Muscle layer of duodenum (tissue), 2 donors: ENCODE results near the gene KDM4C.

ENCODE experiments used
- H3K27ac ChIP-seq: one replicate; pipeline ENCODE4 v1.7.0; 2013; ENCODE audit warnings: mild to moderate bottlenecking, low read length
- H3K27me3 ChIP-seq: one replicate; pipeline ENCODE4 v1.7.0; 2013; ENCODE audit warnings: low read depth, mild to moderate bottlenecking, control low read depth, low read length
- H3K36me3 ChIP-seq, 2 donors: one replicate each; pipeline ENCODE4 v1.7.0; 2013; ENCODE audit warnings: low read length in 2 of 2, control low read depth in 1 of 2, mild to moderate bottlenecking in 1 of 2; ENCODE audit not compliant: insufficient read depth in 2 of 2, control insufficient read depth in 1 of 2
- H3K4me1 ChIP-seq, 2 donors: one replicate each; pipeline ENCODE4 v1.7.0; 2013; ENCODE audit warnings: low read length in 2 of 2, mild to moderate bottlenecking in 2 of 2, control low read depth in 1 of 2, moderate library complexity in 1 of 2; ENCODE audit not compliant: insufficient read depth in 2 of 2, control insufficient read depth in 1 of 2
- H3K4me3 ChIP-seq, 2 donors: one replicate each; pipeline ENCODE4 v1.7.0; 2013; ENCODE audit warnings: low read length in 2 of 2, low read depth in 1 of 2, mild to moderate bottlenecking in 1 of 2
- H3K9me3 ChIP-seq, 2 donors: one replicate each; pipeline ENCODE4 v1.7.0; 2013; ENCODE audit warnings: low read length in 2 of 2, control low read depth in 1 of 2, mild to moderate bottlenecking in 1 of 2; ENCODE audit not compliant: control insufficient read depth in 1 of 2
- donor health status: healthy.

Gene KDM4C

GRCh38 chr9:6924988-6925563, 167.3 kb downstream of the KDM4C start:
- Histone ChIP-seq H3K27ac (no peak overlapping the region), H3K9me3 (no peaks in the 10 kb centered on the region), H3K27me3 (no peaks in the 10 kb centered on the region), H3K4me3 (no peak overlapping the region), H3K36me3 (no peaks in the 10 kb centered on the region), H3K4me1 (peaks cover 0 to 10% of the 10 kb centered on the region in 2 donors)

DNA sequence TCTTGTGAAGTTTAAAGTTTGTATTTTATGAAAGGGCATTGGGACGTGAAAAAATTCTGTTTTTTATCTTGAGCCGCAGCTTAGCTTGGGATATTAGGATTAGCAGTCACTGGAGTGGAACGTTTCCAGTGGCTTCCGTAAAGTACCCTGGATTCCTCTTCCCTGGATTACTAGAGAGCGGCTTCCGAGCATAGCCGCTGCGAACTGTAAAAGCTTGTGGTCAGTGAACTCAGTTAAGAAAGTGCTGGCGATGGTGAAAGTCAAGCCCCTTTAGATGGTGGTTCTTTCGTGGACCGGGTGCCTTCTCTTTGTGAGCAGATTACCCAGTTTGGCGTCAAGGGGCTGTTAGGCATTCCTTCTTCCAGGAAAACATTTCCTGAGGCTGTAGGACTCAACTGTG, 168.1 kb downstream of the KDM4C start:
- H3K36me3 ChIP-seq, result no peaks in the 10 kb centered on the region
- H3K27me3 ChIP-seq, result no peaks in the 10 kb centered on the region
- no peak overlapping the region for H3K27ac ChIP-seq
- peaks cover 0 to 10% of the 10 kb centered on the region in 2 donors for H3K4me1 ChIP-seq
- H3K9me3 ChIP-seq, result no peaks in the 10 kb centered on the region
- H3K4me3 ChIP-seq, result no peak overlapping the region

- Histone ChIP-seq H3K9me3 (no peaks in the 10 kb centered on the region), H3K4me1 (peaks cover 0 to 11% of the 10 kb centered on the region in 2 donors), H3K27ac (no peak overlapping the region), H3K27me3 (no peaks in the 10 kb centered on the region), H3K4me3 (no peak overlapping the region), H3K36me3 (no peaks in the 10 kb centered on the region)
Observed at GRCh38 chr9:6926436-6926835, 168.7 kb downstream of the KDM4C start.

- H3K9me3 ChIP-seq, result no peaks in the 10 kb centered on the region
- no peaks in the 10 kb centered on the region for H3K36me3 ChIP-seq
- H3K27me3 ChIP-seq, result no peaks in the 10 kb centered on the region
- no peak overlapping the region for H3K27ac ChIP-seq
- H3K4me1 ChIP-seq, result peaks cover 0 to 17% of the 10 kb centered on the region in 2 donors
- H3K4me3 ChIP-seq, result no peak overlapping the region
Observed at GRCh38 chr9:6927838-6928237, 170.1 kb downstream of the KDM4C start.

- no peaks in the 10 kb centered on the region for H3K36me3 ChIP-seq
- no peak overlapping the region for H3K27ac ChIP-seq
- no peaks in the 10 kb centered on the region for H3K9me3 ChIP-seq
- H3K4me1 ChIP-seq, result peaks cover 0 to 21% of the 10 kb centered on the region in 2 donors
- no peak overlapping the region for H3K4me3 ChIP-seq
- H3K27me3 ChIP-seq, result no peaks in the 10 kb centered on the region
Observed at GRCh38 chr9:6928863-6929262, 171.1 kb downstream of the KDM4C start.

GRCh38 chr9:6929441-6930215, 171.9 kb downstream of the KDM4C start:
- Histone ChIP-seq H3K9me3 (no peaks in the 10 kb centered on the region), H3K36me3 (no peaks in the 10 kb centered on the region), H3K27ac (no peak overlapping the region), H3K4me1 (peaks cover 0 to 21% of the 10 kb centered on the region in 2 donors), H3K27me3 (no peaks in the 10 kb centered on the region), H3K4me3 (no peak overlapping the region)

DNA sequence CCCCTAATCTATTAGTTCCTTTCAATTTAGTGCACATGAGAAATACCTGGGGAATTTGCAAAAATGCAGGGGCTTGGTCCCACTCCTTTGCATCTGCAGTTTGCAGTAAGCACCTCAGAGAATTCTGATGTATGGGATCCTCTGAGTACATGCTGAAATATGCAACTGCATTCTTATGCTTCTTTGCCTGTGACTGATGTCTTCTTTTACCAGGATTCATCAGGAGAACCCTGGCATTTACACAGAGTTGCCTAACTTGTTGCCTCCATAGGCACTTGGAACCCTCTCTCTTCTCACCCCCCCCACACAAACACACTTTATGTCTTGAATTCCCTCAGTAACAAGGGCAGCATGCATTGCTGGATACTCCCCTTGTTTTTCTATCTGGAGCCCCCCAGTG, 173.1 kb downstream of the KDM4C start:
- no peaks in the 10 kb centered on the region for H3K9me3 ChIP-seq
- no peak overlapping the region for H3K27ac ChIP-seq
- peaks cover 0 to 21% of the 10 kb centered on the region in 2 donors for H3K4me1 ChIP-seq
- no peaks in the 10 kb centered on the region for H3K27me3 ChIP-seq
- H3K36me3 ChIP-seq, result no peaks in the 10 kb centered on the region
- H3K4me3 ChIP-seq, result no peak overlapping the region

- H3K4me3 ChIP-seq, result no peak overlapping the region
- H3K9me3 ChIP-seq, result no peaks in the 10 kb centered on the region
- H3K4me1 ChIP-seq, result peaks cover 0 to 21% of the 10 kb centered on the region in 2 donors
- no peaks in the 10 kb centered on the region for H3K36me3 ChIP-seq
- no peak overlapping the region for H3K27ac ChIP-seq
- no peaks in the 10 kb centered on the region for H3K27me3 ChIP-seq
Observed at GRCh38 chr9:6931913-6932312, 174.1 kb downstream of the KDM4C start.

GRCh38 chr9:6936103-6936502, 178.3 kb downstream of the KDM4C start:
- Histone ChIP-seq H3K4me3 (no peak overlapping the region), H3K27ac (no peak overlapping the region), H3K27me3 (no peaks in the 10 kb centered on the region), H3K4me1 (peaks cover 0 to 15% of the 10 kb centered on the region in 2 donors), H3K9me3 (no peaks in the 10 kb centered on the region), H3K36me3 (no peaks in the 10 kb centered on the region)

DNA sequence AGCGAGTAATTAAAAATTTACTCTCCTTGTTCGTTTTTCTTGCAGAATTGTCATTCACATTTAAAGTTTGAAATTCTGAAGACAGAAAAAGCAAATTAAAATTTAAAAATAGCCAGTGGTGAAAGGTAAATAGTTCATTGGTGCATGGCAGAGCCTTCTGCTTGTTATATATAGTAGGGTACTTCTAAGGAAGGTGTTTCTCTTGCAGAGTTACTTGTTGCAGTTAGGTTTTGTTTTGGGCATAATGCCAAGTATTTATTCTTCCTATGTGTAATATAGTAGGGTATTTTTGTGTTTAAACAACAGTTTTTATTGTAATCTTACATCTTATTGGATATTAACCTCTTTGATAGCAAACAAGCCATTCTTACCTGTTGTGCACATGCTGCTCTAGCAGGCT, 179.4 kb downstream of the KDM4C start:
- Histone ChIP-seq H3K4me1 (peaks cover 0 to 10% of the 10 kb centered on the region in 2 donors), H3K9me3 (no peaks in the 10 kb centered on the region), H3K4me3 (no peak overlapping the region), H3K27me3 (no peaks in the 10 kb centered on the region), H3K27ac (no peak overlapping the region), H3K36me3 (no peaks in the 10 kb centered on the region)

- Histone ChIP-seq H3K27ac (no peak overlapping the region), H3K36me3 (no peaks in the 10 kb centered on the region), H3K4me3 (no peak overlapping the region), H3K9me3 (no peaks in the 10 kb centered on the region), H3K4me1 (peaks cover 0 to 4% of the 10 kb centered on the region in 2 donors), H3K27me3 (no peaks in the 10 kb centered on the region)
Observed at GRCh38 chr9:6938447-6938846, 180.7 kb downstream of the KDM4C start.
